ENCODE results near the gene ADAP1.

DNA sequence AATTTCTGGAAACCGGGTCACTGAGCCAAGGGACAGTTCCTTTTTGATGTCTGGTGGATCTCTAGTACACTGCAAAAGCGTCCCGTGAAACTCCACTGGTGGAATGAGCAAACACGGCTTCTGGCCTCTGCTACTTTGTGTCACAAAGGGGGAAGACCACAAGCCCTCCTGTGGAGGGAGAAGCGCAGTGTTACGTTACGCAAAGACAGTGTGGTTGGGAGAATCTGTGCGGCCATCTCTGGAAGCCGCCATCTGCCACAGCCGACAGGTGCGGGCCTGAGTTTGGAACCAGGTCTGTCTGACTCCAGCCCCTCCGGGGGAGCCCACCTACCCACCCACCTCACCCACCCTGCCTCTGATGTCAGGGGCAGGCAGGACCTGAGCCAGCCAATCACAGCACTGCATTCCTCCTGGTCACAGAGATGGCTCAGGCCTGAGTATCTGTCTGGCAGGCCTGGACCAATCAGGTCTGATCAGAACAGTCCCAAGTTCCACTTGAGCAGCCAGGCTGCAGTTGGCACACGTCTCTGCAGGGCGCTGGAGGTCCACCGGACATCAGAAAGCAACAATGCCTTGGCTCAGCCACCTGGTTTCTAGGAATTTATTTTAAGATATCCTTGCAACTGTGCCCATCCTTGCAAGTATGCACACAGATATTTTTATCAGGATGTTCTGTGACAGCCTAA lies 25.5 kb upstream of the ADAP1 start:
- TF ChIP-seq, protein P1, sequence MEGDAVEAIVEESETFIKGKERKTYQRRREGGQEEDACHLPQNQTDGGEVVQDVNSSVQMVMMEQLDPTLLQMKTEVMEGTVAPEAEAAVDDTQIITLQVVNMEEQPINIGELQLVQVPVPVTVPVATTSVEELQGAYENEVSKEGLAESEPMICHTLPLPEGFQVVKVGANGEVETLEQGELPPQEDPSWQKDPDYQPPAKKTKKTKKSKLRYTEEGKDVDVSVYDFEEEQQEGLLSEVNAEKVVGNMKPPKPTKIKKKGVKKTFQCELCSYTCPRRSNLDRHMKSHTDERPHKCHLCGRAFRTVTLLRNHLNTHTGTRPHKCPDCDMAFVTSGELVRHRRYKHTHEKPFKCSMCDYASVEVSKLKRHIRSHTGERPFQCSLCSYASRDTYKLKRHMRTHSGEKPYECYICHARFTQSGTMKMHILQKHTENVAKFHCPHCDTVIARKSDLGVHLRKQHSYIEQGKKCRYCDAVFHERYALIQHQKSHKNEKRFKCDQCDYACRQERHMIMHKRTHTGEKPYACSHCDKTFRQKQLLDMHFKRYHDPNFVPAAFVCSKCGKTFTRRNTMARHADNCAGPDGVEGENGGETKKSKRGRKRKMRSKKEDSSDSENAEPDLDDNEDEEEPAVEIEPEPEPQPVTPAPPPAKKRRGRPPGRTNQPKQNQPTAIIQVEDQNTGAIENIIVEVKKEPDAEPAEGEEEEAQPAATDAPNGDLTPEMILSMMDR (conservative IDR thresholded peaks at IDR 0.05 in 1 of 2, IDR thresholded peaks at IDR 0.05 in 1 of 2; ENCODE audit: extremely low read depth in 1 of 2, insufficient read depth in 1 of 2, low read depth in 1 of 2, low read length in 2 of 2), result no peak
- TF ChIP-seq EZH2 (IDR thresholded peaks at IDR 0.05; ENCODE audit: borderline replicate concordance, low read length), result no peak
